Stimulated activated CD4-positive, alpha-beta T cell treated with anti-CD3 and anti-CD28 coated beads, Interleukin-1b, Interleukin-23, amount 100 ng/mL, for 1 hour (primary cell): ENCODE data around the gene TGM2.

Experiments used
- DNase-seq, 2 donors: peaks; one replicate each; pipeline ENCODE4 v3.0.0-alpha.2; 2020; ENCODE audit warnings: low read depth in 2 of 2

Gene TGM2

DNA sequence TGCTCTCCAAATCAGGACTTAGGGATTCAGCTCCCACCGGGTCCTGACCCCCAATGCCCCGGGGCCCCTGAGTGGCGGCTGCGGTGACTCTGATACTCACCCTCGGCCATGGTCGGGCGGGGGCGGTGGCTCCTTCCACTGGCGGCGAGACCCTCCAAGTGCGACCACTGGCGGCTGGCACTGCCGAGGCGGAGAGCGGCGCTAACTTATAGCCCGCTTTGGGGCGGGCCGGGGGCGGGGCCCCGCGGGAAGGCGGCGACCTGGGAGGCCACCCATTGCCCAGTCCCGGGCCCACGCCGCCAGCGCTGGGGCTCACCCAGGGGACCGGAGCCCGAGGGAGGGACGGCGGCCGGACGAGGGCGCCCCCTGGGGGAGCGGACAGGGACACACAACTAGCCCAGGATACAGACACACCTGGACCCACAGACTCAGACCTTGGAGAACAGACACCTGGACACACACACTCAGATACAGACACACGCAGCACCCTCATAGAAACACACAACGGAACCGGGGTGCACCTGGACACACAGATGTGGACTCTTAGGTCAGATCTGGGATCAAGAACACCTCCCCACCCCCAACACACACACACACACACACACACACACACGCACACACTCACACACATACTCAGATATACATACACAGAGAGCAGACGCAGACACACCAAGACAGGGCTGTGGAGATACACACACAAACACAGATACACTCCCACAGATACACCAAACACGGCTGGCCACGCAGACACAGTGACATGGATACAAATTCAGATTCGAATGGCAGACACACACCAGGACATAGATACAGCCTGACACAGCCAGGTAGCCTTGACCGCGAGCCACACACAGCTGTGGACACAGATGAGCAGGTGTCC is at the start of gene TGM2:
Gene TGM2 (minus strand): TSS at position 182 of the 877 bp plus-strand sequence. CDS start 72 bp downstream, at position 110.
- DNase-seq, result peak in 1 of 2 donors; percentile 10

DNA sequence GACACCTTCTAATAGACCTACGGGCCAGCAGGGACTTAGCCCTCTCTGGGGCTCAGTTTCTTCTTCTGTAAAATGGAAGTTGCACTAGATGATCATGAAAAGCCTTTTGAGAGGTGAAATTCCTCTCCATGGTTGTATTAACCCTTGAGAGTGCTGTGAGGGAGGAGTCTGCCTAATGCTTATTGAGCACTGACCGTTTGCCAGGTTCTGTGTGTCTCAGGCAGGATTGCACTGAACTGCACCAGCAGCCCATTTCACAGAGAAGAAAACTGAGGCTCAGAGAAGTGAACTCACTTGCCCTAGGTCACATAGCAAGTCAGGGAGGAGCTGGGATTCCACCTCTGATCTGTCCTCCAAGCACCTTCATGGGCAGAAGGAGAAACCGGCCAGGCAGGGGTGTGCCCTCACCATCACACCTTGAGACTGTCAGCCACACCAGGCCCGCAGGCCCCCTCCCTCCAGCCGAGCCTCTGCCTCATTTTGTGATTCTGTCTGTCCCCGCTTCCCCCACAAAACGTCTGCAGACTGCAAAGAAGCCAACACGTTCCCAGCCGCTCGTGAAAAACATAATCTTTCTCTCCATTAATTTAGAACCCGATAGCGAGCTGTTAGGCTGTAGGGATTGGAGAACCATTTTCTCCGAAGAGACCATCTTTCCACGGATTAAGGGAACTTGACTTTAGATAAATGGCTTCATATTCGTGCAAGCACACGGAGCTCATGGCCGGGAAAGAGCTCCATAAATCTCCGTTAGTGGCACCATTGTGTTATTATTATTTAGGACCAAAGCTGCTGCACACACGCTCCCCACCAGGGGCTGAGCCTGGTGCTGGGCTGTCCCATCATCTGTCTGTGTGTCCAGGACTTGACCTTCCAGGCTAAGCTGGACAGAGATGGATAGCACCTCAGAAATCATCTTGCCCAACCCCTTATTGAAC is 49.5 kb upstream of the TGM2 start:
- no peak for DNase-seq

DNA sequence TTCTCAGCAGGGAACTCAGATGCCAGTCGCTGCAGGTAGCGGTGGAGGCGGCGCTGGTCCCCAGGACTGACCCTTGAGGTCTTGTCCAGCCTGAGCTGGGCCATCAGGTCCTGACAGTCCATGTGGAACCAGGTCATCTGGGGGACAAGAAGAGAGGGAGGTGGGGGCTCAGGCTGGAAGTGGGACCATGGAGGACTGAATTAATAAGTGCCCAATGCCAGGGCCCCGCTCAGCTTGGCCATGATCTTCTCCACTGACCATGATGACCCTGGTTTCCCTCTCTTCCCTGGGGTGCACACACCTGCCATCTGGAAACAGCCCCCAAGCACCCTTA is 48.5 kb upstream of the TGM2 start:
- no peak for DNase-seq

- no peak for DNase-seq
Observed at GRCh38 chr20:38212806-38213606, 47.9 kb upstream of the TGM2 start.

DNA sequence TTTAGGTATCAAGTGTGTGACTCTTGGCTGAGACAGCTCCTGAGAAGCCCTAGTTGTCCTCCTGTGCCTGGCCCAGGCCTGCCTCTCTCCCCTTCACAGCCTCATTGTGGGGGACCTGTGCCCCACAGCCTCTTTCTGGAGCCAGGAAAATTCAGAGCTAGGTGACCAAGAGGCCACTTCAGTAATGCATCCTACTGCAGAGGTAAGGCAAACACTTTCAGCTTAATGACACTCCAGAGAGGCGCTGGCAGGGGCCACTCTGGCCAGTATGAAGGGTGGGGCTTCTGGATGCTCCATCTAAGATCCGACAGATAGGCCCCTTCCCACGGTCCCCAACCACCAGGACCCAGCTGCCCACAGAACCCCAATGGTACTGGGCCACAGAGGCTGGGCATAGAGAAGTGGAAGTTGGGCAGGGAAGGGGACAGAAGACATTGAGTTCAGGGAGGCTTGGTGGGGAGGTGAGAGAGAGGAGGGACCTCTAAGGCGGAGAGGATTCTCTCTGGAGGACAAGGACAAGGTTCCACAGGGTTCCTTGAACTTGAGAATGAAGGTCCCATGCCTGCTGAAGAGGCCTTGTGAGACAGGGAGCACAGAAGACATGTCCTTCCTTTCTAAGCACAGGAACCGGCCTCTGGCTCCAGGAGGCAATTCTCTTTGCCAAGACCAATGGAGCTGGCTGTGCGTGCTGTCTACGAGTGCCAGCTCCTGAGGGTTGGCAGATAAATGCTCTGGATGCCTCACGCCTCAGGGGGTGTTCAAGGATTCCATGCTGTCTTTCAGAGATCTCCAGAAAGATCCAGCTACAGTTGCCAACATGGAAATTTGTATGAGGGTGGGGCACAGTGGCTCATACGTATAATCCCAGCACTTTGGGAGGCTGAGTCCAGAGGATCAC is 46.4 kb upstream of the TGM2 start:
- no peak for DNase-seq

DNA sequence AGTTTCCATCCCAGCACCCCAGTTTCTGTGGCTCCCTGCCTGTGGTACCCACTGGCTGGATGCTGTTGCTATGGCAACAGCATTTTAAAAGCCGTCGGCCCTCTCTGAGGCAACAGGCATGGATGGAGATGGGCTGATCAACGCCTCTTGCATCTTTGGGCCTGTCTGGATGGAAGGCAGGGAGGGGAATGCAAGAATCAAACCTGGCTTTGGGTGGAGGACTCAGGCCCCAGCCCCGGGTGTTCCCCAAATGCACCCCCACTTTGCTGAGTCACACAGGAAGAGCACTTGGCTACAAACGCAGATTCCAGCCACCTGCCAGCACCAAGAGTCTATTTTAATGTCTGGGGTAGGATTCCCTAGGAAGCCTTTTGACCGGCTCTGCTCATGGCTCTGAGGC is 45.7 kb upstream of the TGM2 start:
- DNase-seq, result no peak

- DNase-seq, result no peak
Observed at GRCh38 chr20:38209736-38210405, 44.8 kb upstream of the TGM2 start.

DNA sequence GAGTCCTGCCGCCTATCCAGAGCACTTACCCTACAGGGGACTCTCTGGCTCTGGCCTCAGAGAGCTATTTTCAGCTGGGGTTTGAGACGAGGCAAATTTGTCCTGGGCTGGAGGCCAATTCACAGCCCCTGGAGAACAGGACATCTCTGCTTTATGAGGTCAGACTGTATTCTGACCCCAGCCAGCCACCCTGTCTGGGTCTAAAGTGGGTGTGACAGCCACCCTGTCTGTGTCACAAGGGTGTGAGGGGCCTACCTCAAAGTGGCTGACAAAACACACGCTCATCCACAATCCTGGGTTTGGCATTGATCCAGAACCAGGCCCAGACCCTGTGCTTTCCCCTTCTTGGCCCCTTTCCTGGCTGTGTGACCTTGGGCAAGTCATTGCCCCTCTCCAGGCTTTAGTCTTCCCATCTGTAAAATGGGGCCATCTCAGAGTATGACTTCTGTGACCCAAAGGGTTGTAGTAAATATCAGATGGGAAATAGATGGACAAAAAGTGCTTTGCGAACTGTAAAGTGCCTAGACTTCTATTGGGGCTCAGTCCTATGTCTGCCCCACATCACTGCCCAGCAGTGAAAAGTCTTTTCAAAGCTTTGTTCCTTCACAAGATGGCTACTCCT is 44.1 kb upstream of the TGM2 start:
- DNase-seq, result no peak

- no peak for DNase-seq
Observed at GRCh38 chr20:38208523-38208922, 43.5 kb upstream of the TGM2 start.

DNA sequence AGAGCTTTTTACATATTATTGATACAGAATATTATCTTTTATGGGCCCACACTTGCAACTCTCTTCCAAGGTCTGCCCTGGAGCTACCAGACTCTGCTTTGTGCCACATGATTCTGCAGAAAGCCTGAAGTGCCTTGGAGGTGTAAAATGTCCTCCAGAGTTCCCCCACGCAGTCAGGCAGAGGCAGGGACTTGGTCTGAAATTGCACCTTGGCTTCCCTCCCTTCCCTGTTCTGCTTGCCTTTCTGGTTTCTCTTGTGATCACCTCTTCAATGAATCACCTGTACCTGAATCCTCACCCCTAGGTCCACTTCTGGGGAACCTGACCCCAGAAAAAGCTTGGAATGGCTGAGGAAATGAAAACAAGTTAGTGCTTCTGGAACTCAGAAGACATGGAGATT is 43.0 kb upstream of the TGM2 start:
- DNase-seq, result no peak

GRCh38 chr20:38207621-38208020 is 42.6 kb upstream of the TGM2 start:
- no peak for DNase-seq

- no peak for DNase-seq
Observed at GRCh38 chr20:38205001-38205400, 39.9 kb upstream of the TGM2 start.

DNA sequence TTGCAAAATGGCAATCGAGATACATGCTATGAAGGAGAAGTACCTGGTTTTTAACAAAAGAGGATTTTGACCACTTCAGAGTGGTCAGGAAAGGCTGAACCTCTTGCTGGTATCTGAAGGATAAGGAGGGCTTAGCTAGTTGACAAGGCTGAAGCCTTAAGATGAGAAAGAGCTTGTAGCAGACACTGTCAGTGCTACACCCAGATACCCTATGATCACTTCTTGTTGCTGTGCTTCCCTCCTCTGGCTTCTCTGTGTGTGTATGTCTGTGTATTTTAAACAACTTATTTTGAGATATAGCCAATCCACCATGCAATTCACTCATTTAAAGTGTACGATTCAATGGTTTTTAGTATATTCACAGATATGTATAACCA is 38.9 kb upstream of the TGM2 start:
- no peak for DNase-seq

DNA sequence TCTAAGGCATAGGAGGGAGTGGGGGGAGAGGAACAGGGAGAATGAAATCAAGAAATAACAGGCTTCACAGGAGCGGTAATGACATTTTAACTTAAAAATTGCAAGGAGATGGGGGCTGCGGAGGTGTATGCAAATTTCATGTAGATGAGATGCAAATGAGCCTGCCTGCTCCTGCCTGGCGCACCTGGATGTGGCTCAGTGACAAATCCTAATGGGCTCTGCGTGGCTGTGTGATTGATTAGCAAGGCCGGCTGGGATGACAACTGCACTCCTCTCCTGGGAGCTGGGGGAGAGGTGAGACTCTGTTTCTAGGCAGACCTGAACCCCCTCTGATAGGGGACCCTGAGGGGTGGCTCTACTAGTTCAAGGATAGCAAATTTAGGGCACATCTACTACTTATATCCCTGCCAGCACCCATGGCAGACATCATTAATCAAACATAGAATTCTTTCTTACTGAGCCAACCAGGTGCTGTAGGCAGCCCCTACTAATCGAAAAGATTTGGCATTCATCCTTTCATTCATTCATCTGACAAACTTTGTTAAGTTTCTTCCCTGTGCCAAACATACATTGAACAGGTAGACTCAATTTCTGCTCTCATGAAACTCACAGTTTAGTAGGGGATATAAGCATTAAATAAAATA is 38.4 kb upstream of the TGM2 start:
- no peak for DNase-seq

DNA sequence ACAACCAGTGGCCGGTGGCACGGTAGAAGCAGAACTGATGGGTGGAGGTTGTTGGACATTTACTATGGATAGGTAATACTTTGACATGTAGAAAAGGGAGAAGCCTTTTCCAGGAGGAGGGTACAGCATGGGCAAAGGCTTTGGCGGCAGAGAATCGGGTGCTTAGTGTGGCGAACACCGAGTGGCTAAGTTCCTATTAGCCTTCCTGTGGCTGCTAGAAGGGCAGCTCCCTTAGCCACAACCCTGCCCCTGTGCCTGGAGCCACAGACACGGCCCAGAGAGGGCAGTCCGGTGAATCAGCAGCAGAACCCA is 37.9 kb upstream of the TGM2 start:
- no peak for DNase-seq

DNA sequence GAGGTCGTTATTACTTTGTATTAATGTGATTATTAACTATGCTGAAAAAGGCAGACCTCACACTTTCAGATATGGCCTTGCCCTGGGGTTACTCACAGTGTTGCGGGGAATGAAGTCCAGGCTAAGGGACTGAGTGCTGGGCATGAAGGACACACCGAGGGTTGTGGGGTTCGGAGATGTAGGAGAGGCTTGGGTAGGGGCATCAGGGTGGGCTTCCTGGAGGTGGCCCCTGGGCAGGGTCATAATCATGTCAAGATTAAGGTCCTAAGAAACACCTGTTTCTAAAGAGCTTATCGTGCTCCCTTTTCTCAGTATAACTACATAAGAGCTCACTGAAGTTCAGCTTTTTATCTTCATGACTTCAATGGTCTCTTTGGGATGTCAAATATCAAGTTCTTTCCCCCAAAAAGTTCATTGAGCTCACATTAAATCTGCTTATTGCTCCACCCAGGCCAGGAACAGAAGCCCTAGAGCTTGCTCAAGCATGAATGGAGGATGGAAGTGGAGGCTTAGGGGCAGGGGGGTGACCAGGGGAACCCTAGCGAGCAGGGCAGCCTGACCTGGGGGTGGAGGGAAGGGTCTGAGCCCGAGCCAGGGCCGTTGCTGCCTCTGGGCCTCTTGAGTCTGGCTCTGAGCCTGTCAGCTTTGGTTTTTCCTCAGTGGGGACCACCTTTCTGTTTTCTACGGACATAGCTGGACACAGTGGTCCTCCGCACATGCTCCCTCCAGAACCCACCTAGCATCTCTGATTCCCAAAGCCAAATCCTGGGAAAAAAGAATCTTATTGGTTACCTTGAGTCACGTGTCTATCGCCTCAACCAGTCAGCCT is 37.3 kb upstream of the TGM2 start:
- DNase-seq, result no peak

DNA sequence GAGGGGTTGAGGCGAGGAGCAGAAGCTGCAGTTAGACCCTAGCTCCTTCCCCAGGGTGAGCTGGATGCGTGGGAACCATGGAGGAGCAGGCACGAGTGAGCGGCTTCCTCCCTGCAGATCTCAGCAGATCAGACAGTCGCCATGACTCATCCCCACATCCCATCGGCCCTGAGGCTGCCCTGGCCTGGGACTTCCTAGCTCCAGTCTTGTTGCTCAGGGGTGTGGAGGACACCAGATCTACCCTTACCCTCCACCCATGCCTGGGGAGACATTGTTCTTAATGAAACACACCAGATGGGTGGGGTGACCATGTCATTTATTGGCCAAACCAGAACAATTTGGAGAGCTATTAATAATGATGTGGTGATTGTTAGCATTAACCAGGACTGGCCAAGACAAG is 36.3 kb upstream of the TGM2 start:
- DNase-seq, result no peak

DNA sequence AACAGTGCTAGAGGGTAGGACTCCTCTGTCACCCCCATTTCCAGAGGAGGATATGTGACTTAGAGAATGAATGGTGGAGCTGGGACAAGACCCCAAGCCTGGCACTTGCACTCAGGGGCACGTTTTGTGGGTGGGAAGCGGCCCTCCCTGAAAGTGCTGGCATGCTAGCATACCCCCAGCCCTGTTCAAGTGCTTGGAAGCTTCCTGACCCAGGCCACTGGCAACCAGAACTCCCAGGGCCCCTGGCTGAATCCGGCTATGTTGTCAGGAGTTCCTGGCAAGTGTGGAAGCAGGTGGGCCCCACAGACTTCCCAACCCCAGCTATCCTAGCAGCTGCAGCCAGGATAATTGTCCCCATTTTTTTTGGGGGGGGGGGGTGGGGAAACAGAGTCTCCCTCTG is 35.6 kb upstream of the TGM2 start:
- DNase-seq, result no peak
